ENCODE results near the gene DST.

- TF ChIP-seq CTCF (conservative IDR thresholded peaks at IDR 0.05 in 1 of 2, IDR thresholded peaks at IDR 0.05 in 1 of 2; ENCODE audit: low read depth in 1 of 2, low read length in 2 of 2) (no peak), EZH2 (IDR thresholded peaks at IDR 0.05; ENCODE audit: low read length, missing control alignments) (no peak)
These were observed 69.1 kb downstream of the DST start for GRCh38 chr6:56573624-56574023.
